WERI-Rb-1 (cell line): ENCODE results near the gene KLHL13.

ENCODE experiments used
- DNase-seq: peaks from one replicate; pipeline ENCODE4 v3.0.0-alpha.2; 2020
- H3K27ac ChIP-seq: fragments of 250-450 bp; sonication (Bioruptor Pico); 2 replicates; pipeline ENCODE4 v1.5.1; 2020; ENCODE audit warnings: mild to moderate bottlenecking, moderate library complexity
- H3K27me3 ChIP-seq: fragments of 250-450 bp; sonication (Bioruptor Pico); 2 replicates; pipeline ENCODE4 v1.5.1; 2021; ENCODE audit warnings: mild to moderate bottlenecking, low read depth, moderate library complexity; ENCODE audit not compliant: insufficient read depth, severe bottlenecking
- H3K36me3 ChIP-seq: fragments of 250-450 bp; sonication (Bioruptor Pico); 2 replicates; pipeline ENCODE4 v1.5.1; 2020; ENCODE audit warnings: mild to moderate bottlenecking, moderate library complexity
- H3K4me3 ChIP-seq: 2 replicates; pipeline ENCODE4 v1.5.1; 2011; ENCODE audit warnings: low read depth, mild to moderate bottlenecking, control low read depth, low read length
- H3K9me3 ChIP-seq: fragments of 250-450 bp; sonication (Bioruptor Pico); 2 replicates; pipeline ENCODE4 v1.5.1; 2021; ENCODE audit warnings: mild to moderate bottlenecking, moderate library complexity; ENCODE audit not compliant: severe bottlenecking
- CTCF ChIP-seq: IDR thresholded peaks from 2 replicates; pipeline ENCODE4 v1.5.1; 2011; ENCODE audit warnings: low read depth, mild to moderate bottlenecking, control low read depth, inconsistent platforms, low read length

KLHL13 gene

GRCh38 chrX:117892469-117892868, 224.1 kb downstream of the KLHL13 start:
- DNase-seq = no peak
- TF ChIP-seq CTCF = no peak
- Histone ChIP-seq H3K27me3 (peaks cover 12% of the 10 kb centered on the region), H3K27ac (no peak overlapping the region), H3K4me3 (no peak overlapping the region), H3K36me3 (no peaks in the 10 kb centered on the region), H3K9me3 (no peaks in the 10 kb centered on the region)

- no peak for DNase-seq
- no peak for TF ChIP-seq CTCF
- H3K27me3 ChIP-seq = peaks cover 19% of the 10 kb centered on the region
- no peak overlapping the region for H3K4me3 ChIP-seq
- no peak overlapping the region for H3K27ac ChIP-seq
- no peaks in the 10 kb centered on the region for H3K36me3 ChIP-seq
- H3K9me3 ChIP-seq = no peaks in the 10 kb centered on the region
Observed at GRCh38 chrX:117871796-117872195, 244.8 kb downstream of the KLHL13 start.

- no peaks in the 10 kb centered on the region for H3K36me3 ChIP-seq
- no peak for TF ChIP-seq CTCF
- H3K4me3 ChIP-seq = no peak overlapping the region
Observed at GRCh38 chrX:117860517-117860916, 256.1 kb downstream of the KLHL13 start.

GRCh38 chrX:117854806-117855205, 261.8 kb downstream of the KLHL13 start:
- no peak for DNase-seq
- H3K27ac ChIP-seq = no peak overlapping the region
- no peak overlapping the region for H3K4me3 ChIP-seq
- no peaks in the 10 kb centered on the region for H3K36me3 ChIP-seq
- TF ChIP-seq CTCF = no peak
- no peaks in the 10 kb centered on the region for H3K9me3 ChIP-seq
- H3K27me3 ChIP-seq = peaks cover 5% of the 10 kb centered on the region

More at GRCh38 chrX:117860517-117860916, 256.1 kb downstream of the KLHL13 start:
- Histone ChIP-seq H3K27ac (no peak overlapping the region), H3K9me3 (no peaks in the 10 kb centered on the region), H3K27me3 (peaks cover 8% of the 10 kb centered on the region)
- no peak for DNase-seq

- DNase-seq = no peak
- TF ChIP-seq CTCF = no peak
- no peak overlapping the region for H3K27ac ChIP-seq
- peaks cover 10% of the 10 kb centered on the region for H3K27me3 ChIP-seq
- H3K4me3 ChIP-seq = no peak overlapping the region
- no peaks in the 10 kb centered on the region for H3K9me3 ChIP-seq
- H3K36me3 ChIP-seq = no peaks in the 10 kb centered on the region
Observed at GRCh38 chrX:117851025-117851424, 265.6 kb downstream of the KLHL13 start.
